Ishikawa (cell line): ENCODE measurements around the gene DCHS2.

ENCODE experiments used
- CEBPB ChIP-seq: IDR thresholded peaks from 2 replicates; pipeline ENCODE4 v1.6.1; 2012
- CREB1 ChIP-seq: IDR thresholded peaks from 2 replicates; pipeline ENCODE4 v1.6.1; 2012; ENCODE audit warnings: low read depth
- EP300 ChIP-seq: IDR thresholded peaks from 2 replicates; pipeline ENCODE4 v1.6.1; 2012; ENCODE audit warnings: borderline replicate concordance
- FOXM1 ChIP-seq: IDR thresholded peaks from 2 replicates; pipeline ENCODE4 v1.6.1; 2012; ENCODE audit warnings: low read depth, borderline replicate concordance
- MAX ChIP-seq: IDR thresholded peaks from 2 replicates; pipeline ENCODE4 v1.6.1; 2012
- ZBTB7A ChIP-seq: IDR thresholded peaks from 2 replicates; pipeline ENCODE4 v1.6.1; 2012; ENCODE audit warnings: low read depth

- TF ChIP-seq EP300 = no peak
- TF ChIP-seq CEBPB = no peak
- no peak for TF ChIP-seq ZBTB7A
- TF ChIP-seq CREB1 = no peak
- no peak for TF ChIP-seq FOXM1
- TF ChIP-seq MAX = no peak
These were observed 27.6 kb upstream of the DCHS2 start for GRCh38 chr4:154519214-154519613.
